Endothelial cell of umbilical vein (primary cell): ENCODE measurements around the gene SLC44A1. TPM values are rescaled to one million over a fixed set of nuclear protein-coding genes. Genes with fewer than 3 reads are reported as not detected.
A peak's percentile ranks its signal among the peaks of the same experiment; 100 is the strongest.

Source experiments
- BruUV-seq: library from RNA; stranded (reverse); fragments of 400-500 nt; replicated peaks from 2 replicates; lab custom pipeline; 2021; lab: Mats Ljungman, UMichigan
- CTCF ChIA-PET: fragments of 300-600, 350-600 bp; sonication (Branson Sonifier 250); formaldehyde crosslinking; loops from one replicate; lab custom pipeline; 2021; ENCODE audit warnings: antibody characterized with exemption, inconsistent platforms; lab: Charles Lee
- POLR2A ChIA-PET: fragments of 300-600, 350-600 bp; sonication (Branson Sonifier 250); formaldehyde crosslinking; loops from one replicate; lab custom pipeline; 2021; ENCODE audit warnings: antibody characterized with exemption, inconsistent platforms; lab: Charles Lee
- DNase-seq: peaks from one replicate; pipeline ENCODE4 v3.0.0-alpha.2; 2011; ENCODE audit warnings: low read depth, low spot score
- FAIRE-seq: peaks from 2 replicates; lab custom pipeline; 2011; peaks lifted over from hg19 to GRCh38; lab: Jason Lieb, UNC
- H2AFZ ChIP-seq: 2 replicates; pipeline ENCODE4 v1.6.0; 2012; ENCODE audit warnings: low read depth, low read length, control low read depth, inconsistent platforms
- H3K27ac ChIP-seq: 2 replicates; pipeline ENCODE4 v1.5.1; 2011; ENCODE audit warnings: low read depth, mild to moderate bottlenecking, control low read depth, low read length, moderate library complexity; ENCODE audit not compliant: insufficient read depth
- H3K27me3 ChIP-seq, 2 experiments: 2 replicates each; pipeline versions ENCODE4 v1.6.0 to v1.6.1; 2011; ENCODE audit warnings: low read length in 2 of 2, mixed read lengths in 1 of 2; ENCODE audit not compliant: control insufficient read depth in 2 of 2, insufficient read depth in 2 of 2
- H3K36me3 ChIP-seq, 2 experiments: 2 replicates in 1 of 2; 3 replicates in 1 of 2; pipeline ENCODE4 v1.5.1; 2011; ENCODE audit warnings: low read length in 2 of 2, mild to moderate bottlenecking in 1 of 2, moderate library complexity in 1 of 2; ENCODE audit not compliant: control insufficient read depth in 2 of 2, insufficient read depth in 2 of 2; ENCODE audit errors: extremely low read depth in 1 of 2
- H3K4me1 ChIP-seq: 3 replicates; pipeline ENCODE4 v1.5.1; 2011; ENCODE audit warnings: mild to moderate bottlenecking, low read length; ENCODE audit not compliant: control insufficient read depth, insufficient read depth; ENCODE audit errors: extremely low read depth
- H3K4me2 ChIP-seq: 2 replicates; pipeline ENCODE4 v1.6.1; 2011; ENCODE audit warnings: low read length, control low read depth, mixed read lengths; ENCODE audit not compliant: insufficient read depth
- H3K4me3 ChIP-seq, 3 experiments: fragments of 200-600 bp in 1 of 3; sonication (generic), shearing (Covaris generic) in 1 of 3; replicated peaks in 1 of 3; 2 replicates each; pipeline ENCODE4 v1.5.1; 2011 to 2016; ENCODE audit warnings: control low read depth in 3 of 3, low read length in 3 of 3, mild to moderate bottlenecking in 2 of 3, inconsistent platforms in 1 of 3, low read depth in 1 of 3, moderate library complexity in 1 of 3; ENCODE audit not compliant: insufficient read depth in 1 of 3
- H3K79me2 ChIP-seq: 2 replicates; pipeline ENCODE4 v1.6.0; 2012; ENCODE audit warnings: low read length, inconsistent platforms; ENCODE audit not compliant: control insufficient read depth, insufficient read depth
- H3K9ac ChIP-seq: replicated peaks from 2 replicates; pipeline ENCODE3; 2011; ENCODE audit warnings: low read length, control low read depth; ENCODE audit not compliant: insufficient read depth; ENCODE audit errors: extremely low read depth
- H3K9me1 ChIP-seq: replicated peaks from 3 replicates; pipeline ENCODE4 v1.6.0; 2011; ENCODE audit warnings: mild to moderate bottlenecking, low read length; ENCODE audit not compliant: control insufficient read depth, insufficient read depth; ENCODE audit errors: extremely low read depth
- H3K9me3 ChIP-seq: replicated peaks from 2 replicates; pipeline ENCODE4 v1.5.1; 2012; ENCODE audit warnings: low read length, inconsistent platforms; ENCODE audit not compliant: control insufficient read depth, insufficient read depth
- H4K20me1 ChIP-seq: replicated peaks from 2 replicates; pipeline ENCODE3; 2011; ENCODE audit warnings: mild to moderate bottlenecking, low read length; ENCODE audit not compliant: control insufficient read depth, insufficient read depth; ENCODE audit errors: extremely low read depth
- EZH2 ChIP-seq: IDR thresholded peaks from 2 replicates; pipeline ENCODE4 v1.6.1; 2012; ENCODE audit warnings: borderline replicate concordance, low read depth, mild to moderate bottlenecking, moderate library complexity, low read length, inconsistent platforms; ENCODE audit not compliant: severe bottlenecking
- FOS ChIP-seq: IDR thresholded peaks from 2 replicates; pipeline ENCODE4 v1.6.1; 2011; ENCODE audit warnings: mild to moderate bottlenecking, low read length, moderate library complexity, borderline replicate concordance; ENCODE audit not compliant: insufficient read depth
- GATA2 ChIP-seq: IDR thresholded peaks from 2 replicates; pipeline ENCODE4 v1.7.0; 2011; ENCODE audit warnings: low read depth, mild to moderate bottlenecking, moderate library complexity, mixed read lengths, low read length; ENCODE audit not compliant: insufficient read length, insufficient read depth
- JUN ChIP-seq: IDR thresholded peaks from 2 replicates; pipeline ENCODE4 v1.6.1; 2011; ENCODE audit warnings: borderline replicate concordance, low read depth; ENCODE audit not compliant: insufficient read length, insufficient read depth
- MYC ChIP-seq: IDR thresholded peaks from one replicate; pipeline ENCODE4 v1.6.1; 2011; ENCODE audit warnings: mild to moderate bottlenecking, low read depth, low read length
- POLR2A ChIP-seq: IDR thresholded peaks from 2 replicates; pipeline ENCODE4 v1.6.1; 2012; ENCODE audit warnings: low read depth, mild to moderate bottlenecking, control low read depth, low read length
- POLR2AphosphoS5 ChIP-seq: IDR thresholded peaks from 2 replicates; pipeline ENCODE4 v1.6.1; 2012; ENCODE audit warnings: low read depth, mild to moderate bottlenecking, control low read depth, low read length, moderate library complexity; ENCODE audit not compliant: insufficient read depth
- dilution Hi-C: fragments of 300-500 bp; cut with MboI; formaldehyde crosslinking; loops from one replicate; pipeline ENCODE4 v1.15.0; 2019; ENCODE audit warnings: low sequenced_read_pairs; ENCODE audit not compliant: extremely low pct_ligation_motif_present
- intact Hi-C: fragments of 100-400 bp; cut with micrococcal nuclease; formaldehyde crosslinking; loops from one replicate; pipeline ENCODE4 v1.10.0; 2022
- polyA plus RNA-seq, 4 experiments: library from polyadenylated mRNA; depleted of rRNA in 3 of 4; stranded (reverse) in 3 of 4; unstranded in 1 of 4; fragments of >200 nt; gene quantifications; 2 replicates each; pipeline versions ENCODE4 v1.2.1 to v1.2.3, GENCODE V29; 2011 to 2012; ENCODE audit warnings: missing spikeins in 1 of 4
- total RNA-seq: library from RNA; stranded (reverse); gene quantifications from 2 replicates; pipeline ENCODE4 v1.2.3, GENCODE V29; 2021
- TF ChIP-seq, protein P1 (sequence below): IDR thresholded peaks from 2 replicates; pipeline ENCODE4 v1.6.1; 2011; ENCODE audit not compliant: insufficient read depth, insufficient read length
- TF ChIP-seq, protein P2 (sequence below), 2 donors: IDR thresholded peaks; 1 replicate in 1 of 2; 2 replicates in 1 of 2; pipeline ENCODE4 v1.5.1; 2011; ENCODE audit warnings: low read length in 2 of 2, mild to moderate bottlenecking in 2 of 2, moderate library complexity in 2 of 2, control low read depth in 1 of 2, inconsistent platforms in 1 of 2, low read depth in 1 of 2; ENCODE audit not compliant: insufficient read depth in 1 of 2; ENCODE audit errors: extremely low read depth in 1 of 2

Gene SLC44A1
- total and polyA plus RNA-seq, 2 donors (not counting 3 experiments of a cell fraction or from before 2014, with no cell fraction given) = 16.1 to 37.7 TPM

GRCh38 chr9:105309531-105309931 lies 65.1 kb downstream of the SLC44A1 start:
- ChIA-PET POLR2A (interaction anchor here (0.9 kb wide), 1 partner anchor 9 kb away, joined by 3 read pairs; no protein-coding TSS in a partner anchor), CTCF (interaction anchor here (1.4 to 1.9 kb wide), 2 partner anchors 13 to 150 kb away, joined by 3 to 6 read pairs; no protein-coding TSS in a partner anchor)
- intact Hi-C loops (loop anchor here (1.0 kb wide), 2 partner anchors 10 to 65 kb away; partner anchors contain the start of gene SLC44A1), dilution Hi-C loops (no loop called here)
- Histone ChIP-seq H2AFZ (no peak overlapping the region), H3K79me2 (no peaks in the 10 kb centered on the region), H3K9me1 (no peaks in the 10 kb centered on the region), H3K4me2 (peak overlapping the region; percentile 68), H3K27me3 (no peaks in the 10 kb centered on the region), H3K4me3 (no peak overlapping the region), H3K9ac (no peak overlapping the region), H3K9me3 (no peaks in the 10 kb centered on the region), H3K27ac (peak overlapping the region; percentile 4), H3K36me3 (no peaks in the 10 kb centered on the region), H4K20me1 (no peaks in the 10 kb centered on the region), H3K4me1 (peaks cover 22% of the 10 kb centered on the region)
- peak; percentile 74 for DNase-seq
- TF ChIP-seq MYC (no peak), EZH2 (no peak), GATA2 (peak; percentile 55), JUN (no peak), FOS (no peak), POLR2AphosphoS5 (no peak)
- TF ChIP-seq, protein P1, sequence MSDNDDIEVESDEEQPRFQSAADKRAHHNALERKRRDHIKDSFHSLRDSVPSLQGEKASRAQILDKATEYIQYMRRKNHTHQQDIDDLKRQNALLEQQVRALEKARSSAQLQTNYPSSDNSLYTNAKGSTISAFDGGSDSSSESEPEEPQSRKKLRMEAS = no peak
- peak; percentile 46 for FAIRE-seq
- BruUV-seq = no TSS peak

GRCh38 chr9:105311306-105311705 lies 66.9 kb downstream of the SLC44A1 start:
- no peak for DNase-seq

More at GRCh38 chr9:105311306-105311705, 66.9 kb downstream of the SLC44A1 start:
- Histone ChIP-seq H3K4me2 (no peak overlapping the region), H3K9ac (no peak overlapping the region), H3K79me2 (no peaks in the 10 kb centered on the region), H3K27ac (no peak overlapping the region), H3K4me1 (peaks cover 22% of the 10 kb centered on the region), H3K27me3 (no peaks in the 10 kb centered on the region), H3K36me3 (no peaks in the 10 kb centered on the region), H3K9me1 (no peaks in the 10 kb centered on the region), H3K9me3 (no peaks in the 10 kb centered on the region), H3K4me3 (no peak overlapping the region), H4K20me1 (no peaks in the 10 kb centered on the region), H2AFZ (no peak overlapping the region)
- dilution Hi-C loops = no loop called here
- intact Hi-C loops = no loop called here
- CTCF ChIA-PET = no interaction called here
- FAIRE-seq = no peak
- POLR2A ChIA-PET = no interaction called here
- BruUV-seq = no TSS peak
- TF ChIP-seq EZH2 (no peak), POLR2AphosphoS5 (no peak), GATA2 (no peak), FOS (no peak), POLR2A (no peak), MYC (no peak), JUN (no peak)
- TF ChIP-seq, protein P1 = no peak
- TF ChIP-seq, protein P2, sequence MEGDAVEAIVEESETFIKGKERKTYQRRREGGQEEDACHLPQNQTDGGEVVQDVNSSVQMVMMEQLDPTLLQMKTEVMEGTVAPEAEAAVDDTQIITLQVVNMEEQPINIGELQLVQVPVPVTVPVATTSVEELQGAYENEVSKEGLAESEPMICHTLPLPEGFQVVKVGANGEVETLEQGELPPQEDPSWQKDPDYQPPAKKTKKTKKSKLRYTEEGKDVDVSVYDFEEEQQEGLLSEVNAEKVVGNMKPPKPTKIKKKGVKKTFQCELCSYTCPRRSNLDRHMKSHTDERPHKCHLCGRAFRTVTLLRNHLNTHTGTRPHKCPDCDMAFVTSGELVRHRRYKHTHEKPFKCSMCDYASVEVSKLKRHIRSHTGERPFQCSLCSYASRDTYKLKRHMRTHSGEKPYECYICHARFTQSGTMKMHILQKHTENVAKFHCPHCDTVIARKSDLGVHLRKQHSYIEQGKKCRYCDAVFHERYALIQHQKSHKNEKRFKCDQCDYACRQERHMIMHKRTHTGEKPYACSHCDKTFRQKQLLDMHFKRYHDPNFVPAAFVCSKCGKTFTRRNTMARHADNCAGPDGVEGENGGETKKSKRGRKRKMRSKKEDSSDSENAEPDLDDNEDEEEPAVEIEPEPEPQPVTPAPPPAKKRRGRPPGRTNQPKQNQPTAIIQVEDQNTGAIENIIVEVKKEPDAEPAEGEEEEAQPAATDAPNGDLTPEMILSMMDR (IDR thresholded peaks at IDR 0.05; ENCODE audit: extremely low read depth in 1 of 2, insufficient read depth in 1 of 2, low read depth in 1 of 2, low read length in 2 of 2) = no peak
